NCI-H1105 treated with DMSO at 0.1 percent for 48 hours (cell line): ENCODE results near the gene DLST.

Experiments used
- DNase-seq: peaks from one replicate; lab custom pipeline; 2025; lab: John Stamatoyannopoulos, UW

Gene DLST

GRCh38 chr14:74860899-74861733 is 20.6 kb upstream of the DLST start:
- DNase-seq: peak; percentile 76

GRCh38 chr14:74861734-74862090 is 20.0 kb upstream of the DLST start:
- DNase-seq: no peak

GRCh38 chr14:74863274-74863673 is 18.4 kb upstream of the DLST start:
- no peak for DNase-seq

- no peak for DNase-seq
Observed at GRCh38 chr14:74864198-74864597, 17.5 kb upstream of the DLST start.

GRCh38 chr14:74865156-74865555 is 16.6 kb upstream of the DLST start:
- no peak for DNase-seq

- DNase-seq: no peak
Observed at GRCh38 chr14:74866708-74867389, 14.9 kb upstream of the DLST start.

GRCh38 chr14:74867673-74868072 is 14.0 kb upstream of the DLST start:
- DNase-seq: no peak

- DNase-seq: no peak
Observed at GRCh38 chr14:74868739-74869138, 13.0 kb upstream of the DLST start.

GRCh38 chr14:74871819-74872218 is 9.9 kb upstream of the DLST start:
- DNase-seq: no peak

GRCh38 chr14:74875204-74875603 is 6.5 kb upstream of the DLST start:
- no peak for DNase-seq

GRCh38 chr14:74875941-74876913 is 5.5 kb upstream of the DLST start, which contains the start of gene PROX2:
TSS of gene PROX2 (minus strand) at chr14:74876145. CDS start at chr14:74863834, 12,311 bp downstream.
- no peak for DNase-seq

GRCh38 chr14:74879427-74880182 is 2.1 kb upstream of the DLST start:
- DNase-seq: no peak

- peak; percentile 27 for DNase-seq
Observed at GRCh38 chr14:74882103-74882920, 596 bp downstream of the DLST start.

- no peak for DNase-seq
Observed at GRCh38 chr14:74886001-74886400, 4.3 kb downstream of the DLST start.

- DNase-seq: no peak
Observed at GRCh38 chr14:74888164-74889158, 6.7 kb downstream of the DLST start.

GRCh38 chr14:74890262-74890661 is 8.5 kb downstream of the DLST start:
- DNase-seq: no peak

GRCh38 chr14:74891870-74892269 is 10.2 kb downstream of the DLST start:
- DNase-seq: no peak

- DNase-seq: no peak
Observed at GRCh38 chr14:74892745-74893144, 11.0 kb downstream of the DLST start.

GRCh38 chr14:74893614-74894091 is 11.9 kb downstream of the DLST start:
- no peak for DNase-seq
